GM19035 (cell line): ENCODE data around the gene CARS1.

Source experiments
- ATAC-seq: cut with Tn5 transposase; IDR thresholded peaks from one replicate; pipeline ENCODE4 v1.9.1; 2021; ENCODE audit not compliant: unreplicated experiment

CARS1 gene

GRCh38 chr11:3010521-3011275, 46.5 kb downstream of the CARS1 start:
- ATAC-seq = no peak

GRCh38 chr11:3010004-3010403, 47.2 kb downstream of the CARS1 start:
- no peak for ATAC-seq

DNA sequence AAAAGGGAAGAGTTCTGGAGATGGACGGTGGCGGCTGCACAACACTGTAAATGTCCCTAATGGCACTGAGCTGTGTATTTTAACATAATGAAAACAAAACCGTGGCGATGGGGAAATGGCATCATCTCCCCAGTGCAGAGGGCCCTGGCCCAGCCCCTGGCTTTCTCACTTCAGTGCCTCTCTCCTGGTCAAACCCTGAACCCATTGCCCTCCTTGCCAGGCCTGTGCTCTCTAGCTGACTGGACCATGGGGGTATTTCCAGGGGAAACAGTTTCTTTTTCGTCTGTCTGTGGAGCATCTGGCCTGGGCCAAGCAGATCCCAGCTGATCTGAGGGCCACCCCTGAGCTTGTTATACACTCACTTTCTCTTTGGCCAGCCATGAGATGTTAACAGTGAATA, 47.7 kb downstream of the CARS1 start:
- ATAC-seq = no peak

GRCh38 chr11:3008746-3009336, 48.4 kb downstream of the CARS1 start:
- no peak for ATAC-seq

DNA sequence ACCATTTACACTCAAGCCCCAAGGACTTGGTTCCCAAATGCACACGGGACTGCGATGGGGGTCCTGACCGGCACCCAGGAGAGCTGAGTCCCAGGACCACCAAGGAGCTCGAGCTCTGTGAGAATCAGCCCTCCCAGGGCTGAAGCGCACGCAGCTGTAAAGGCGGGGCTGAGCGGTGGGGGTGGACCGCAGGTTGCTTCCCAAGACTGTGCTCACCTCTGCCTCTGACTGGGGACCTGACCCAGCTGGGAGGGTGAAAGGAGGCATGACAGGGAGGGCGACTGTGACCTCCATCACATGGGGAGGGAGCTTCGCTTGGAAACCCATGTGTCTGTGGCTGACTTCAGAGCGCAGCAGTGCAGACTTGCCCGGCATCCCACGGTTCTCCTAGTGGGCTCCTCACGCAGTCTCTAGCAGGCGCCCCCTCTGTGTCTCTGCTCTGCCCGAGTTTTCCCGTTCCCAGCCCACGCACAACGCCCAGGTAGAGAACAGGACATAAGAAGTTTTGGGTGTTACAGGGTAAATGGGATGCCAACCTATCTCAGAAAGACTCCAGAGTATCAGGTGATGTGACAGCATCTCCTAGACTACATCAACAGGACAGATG, 49.7 kb downstream of the CARS1 start:
- ATAC-seq = no peak

GRCh38 chr11:3006505-3007260, 50.5 kb downstream of the CARS1 start:
- no peak for ATAC-seq

- ATAC-seq = no peak
Observed at GRCh38 chr11:3004481-3004880, 52.7 kb downstream of the CARS1 start.

DNA sequence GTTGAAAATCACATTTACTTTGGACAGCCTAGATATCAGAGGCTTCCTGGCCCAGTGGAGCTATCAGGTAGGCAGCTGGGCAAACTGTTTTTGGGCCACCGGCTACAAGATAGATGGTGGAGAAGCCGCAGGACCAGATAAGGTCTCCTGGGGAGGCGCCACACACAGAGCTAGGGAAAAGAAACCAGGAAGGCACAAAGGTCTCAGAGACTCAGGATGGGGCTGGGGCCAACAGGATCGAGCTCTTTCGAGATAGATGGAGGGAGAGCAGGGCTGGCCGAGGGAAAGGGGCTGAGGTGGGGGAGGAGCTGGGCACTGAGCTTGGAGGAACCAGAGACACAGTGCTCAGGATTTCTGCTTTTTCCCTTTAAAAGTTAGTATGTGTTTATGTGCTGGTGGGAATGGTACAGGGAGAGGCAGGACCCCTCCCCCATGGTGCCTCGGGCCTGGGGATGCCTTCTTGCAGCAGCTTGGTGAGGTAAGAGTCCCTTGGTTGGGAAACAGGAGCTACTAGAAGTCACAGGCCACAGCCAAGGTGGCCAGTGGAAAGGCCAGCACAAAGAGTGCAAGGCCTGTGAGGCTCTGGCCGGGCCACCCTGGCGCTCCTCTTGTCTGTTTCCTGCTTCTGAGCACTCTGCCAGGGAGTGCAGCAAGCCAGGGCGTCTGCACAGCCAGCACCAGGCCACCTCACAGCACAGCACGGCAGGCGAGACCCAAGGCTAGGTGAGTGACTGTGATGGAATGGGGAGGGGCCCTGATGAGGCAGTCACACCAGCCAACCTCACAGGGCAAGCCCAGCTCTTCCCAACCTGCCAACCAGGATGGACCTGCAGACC, 53.6 kb downstream of the CARS1 start:
- ATAC-seq = no peak

DNA sequence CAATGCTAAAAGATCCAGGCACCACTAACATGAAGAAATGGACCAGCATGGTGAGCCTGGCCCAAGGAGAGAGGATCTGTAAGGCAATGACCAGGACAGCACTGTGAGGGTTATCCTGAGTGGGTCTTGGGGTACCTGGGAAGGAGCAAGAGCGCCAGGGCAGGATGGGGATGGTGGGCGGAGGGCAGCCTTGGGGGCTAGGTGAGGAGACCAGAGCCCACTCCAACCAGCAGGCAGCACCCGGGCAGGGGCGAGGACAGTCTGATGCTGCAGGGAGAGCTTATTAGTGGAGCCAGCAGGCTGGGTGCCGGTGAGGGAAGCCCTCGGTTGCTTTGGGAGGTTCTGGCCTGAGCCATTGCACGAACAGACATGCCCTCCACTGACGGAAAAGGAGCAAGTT, 54.4 kb downstream of the CARS1 start:
- no peak for ATAC-seq

DNA sequence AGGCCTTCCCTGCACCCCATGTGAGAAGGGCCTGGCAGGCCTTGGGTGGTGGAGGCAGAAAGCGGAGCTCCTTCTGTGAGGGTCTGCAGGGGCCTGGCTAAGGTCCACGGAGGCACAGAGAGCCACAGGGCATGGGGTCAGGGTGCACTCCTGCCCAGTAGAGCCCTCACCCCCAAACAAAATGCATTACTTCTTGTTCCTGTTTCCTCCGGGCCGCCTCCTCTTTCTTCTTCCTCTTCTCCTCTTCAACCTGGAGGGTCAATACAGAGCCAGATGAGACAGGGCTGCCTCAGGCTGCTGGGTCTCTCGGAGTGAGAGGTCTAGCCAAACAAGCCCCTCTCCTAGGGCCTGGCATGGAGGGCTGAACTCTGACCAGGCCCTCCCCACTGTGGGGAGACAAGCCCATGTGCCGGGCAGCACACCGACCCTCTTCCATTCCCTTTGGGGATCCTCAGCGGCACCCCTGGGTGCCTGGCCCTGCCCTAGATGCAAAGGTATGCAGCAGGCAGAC, 54.8 kb downstream of the CARS1 start:
- no peak for ATAC-seq

GRCh38 chr11:3001496-3001895, 55.7 kb downstream of the CARS1 start:
- ATAC-seq = no peak

- ATAC-seq = no peak
Observed at GRCh38 chr11:3000032-3000961, 56.9 kb downstream of the CARS1 start.

DNA sequence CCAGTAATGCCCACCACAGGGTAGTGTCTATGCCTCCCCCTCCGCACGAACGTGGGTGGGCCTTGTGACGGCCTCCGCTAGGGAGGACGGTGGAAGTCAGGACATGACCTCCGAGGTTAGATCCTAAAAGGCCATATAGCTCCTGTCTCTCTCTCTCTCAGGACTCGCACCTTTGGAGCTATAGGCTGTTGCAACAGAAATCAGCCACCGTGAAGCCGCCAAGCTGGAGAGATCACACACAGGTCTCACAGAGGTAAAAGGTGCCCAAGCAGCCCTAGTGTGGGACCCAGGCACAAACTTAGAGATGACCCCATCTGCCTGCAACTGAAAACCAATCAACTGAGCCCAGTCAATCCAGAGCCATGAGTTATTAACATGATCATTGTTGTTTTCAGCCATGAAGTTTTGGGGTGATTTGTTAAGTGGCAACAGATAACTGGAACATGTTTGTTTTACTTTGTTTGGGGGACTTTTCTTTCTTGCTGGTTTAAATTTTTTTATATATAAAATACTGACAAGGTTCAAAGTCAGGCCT, 57.7 kb downstream of the CARS1 start:
- no peak for ATAC-seq

DNA sequence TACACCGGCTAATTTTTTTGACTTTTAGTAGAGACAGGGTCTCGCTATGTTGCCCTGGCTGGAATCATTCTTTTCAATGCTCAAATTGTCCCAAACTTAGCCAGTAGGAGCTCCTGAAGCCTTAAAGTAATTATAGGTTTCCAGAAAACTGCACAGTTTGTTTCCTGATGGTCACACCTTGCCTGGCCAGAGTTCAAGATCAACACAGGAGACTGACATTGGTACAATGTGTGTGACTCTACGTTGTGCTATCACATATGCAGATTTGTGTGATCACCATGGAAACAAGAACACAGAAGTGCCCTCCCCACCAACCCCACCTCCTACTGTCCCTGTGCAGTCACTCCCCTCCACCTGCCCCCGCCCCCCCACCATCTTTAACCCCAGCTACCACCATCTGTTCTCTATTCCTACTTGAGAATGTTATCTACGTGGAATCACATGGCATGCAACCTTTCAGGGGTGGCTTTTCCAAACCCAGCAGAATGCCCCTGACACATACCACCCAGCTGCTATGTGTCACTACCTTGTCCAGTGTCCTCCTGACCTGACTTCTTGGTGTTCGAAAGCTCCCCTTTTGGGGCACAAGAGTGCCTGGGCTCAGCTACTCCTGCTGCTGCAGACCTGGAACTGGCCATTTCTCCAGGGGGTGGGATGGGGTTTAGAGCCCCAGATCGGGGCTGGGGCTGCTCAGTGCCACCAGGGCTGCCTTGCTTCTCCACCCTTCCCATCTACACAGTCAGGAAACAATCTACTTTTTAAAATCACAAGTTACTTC, 59.0 kb downstream of the CARS1 start:
- ATAC-seq = no peak

DNA sequence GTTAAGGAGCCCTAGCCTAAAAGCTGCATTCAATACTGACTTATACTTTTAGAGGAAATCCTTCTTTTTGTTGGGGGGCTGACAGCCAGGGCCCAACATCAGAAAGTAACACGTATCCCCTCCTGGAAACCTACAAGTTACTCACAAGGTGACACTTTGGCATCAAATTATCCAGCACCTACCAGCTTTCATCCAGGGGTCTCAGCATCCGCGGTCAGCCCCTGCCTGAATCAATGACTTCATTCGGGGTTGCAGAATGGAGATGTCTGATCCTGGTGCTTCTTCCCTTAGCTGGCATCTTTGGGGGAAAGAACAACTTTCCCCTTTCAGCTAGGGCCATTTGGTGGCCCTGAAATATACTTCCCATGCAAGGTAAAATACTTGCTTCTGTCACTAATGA, 59.8 kb downstream of the CARS1 start:
- no peak for ATAC-seq

GRCh38 chr11:2996976-2997375, 60.2 kb downstream of the CARS1 start:
- no peak for ATAC-seq

DNA sequence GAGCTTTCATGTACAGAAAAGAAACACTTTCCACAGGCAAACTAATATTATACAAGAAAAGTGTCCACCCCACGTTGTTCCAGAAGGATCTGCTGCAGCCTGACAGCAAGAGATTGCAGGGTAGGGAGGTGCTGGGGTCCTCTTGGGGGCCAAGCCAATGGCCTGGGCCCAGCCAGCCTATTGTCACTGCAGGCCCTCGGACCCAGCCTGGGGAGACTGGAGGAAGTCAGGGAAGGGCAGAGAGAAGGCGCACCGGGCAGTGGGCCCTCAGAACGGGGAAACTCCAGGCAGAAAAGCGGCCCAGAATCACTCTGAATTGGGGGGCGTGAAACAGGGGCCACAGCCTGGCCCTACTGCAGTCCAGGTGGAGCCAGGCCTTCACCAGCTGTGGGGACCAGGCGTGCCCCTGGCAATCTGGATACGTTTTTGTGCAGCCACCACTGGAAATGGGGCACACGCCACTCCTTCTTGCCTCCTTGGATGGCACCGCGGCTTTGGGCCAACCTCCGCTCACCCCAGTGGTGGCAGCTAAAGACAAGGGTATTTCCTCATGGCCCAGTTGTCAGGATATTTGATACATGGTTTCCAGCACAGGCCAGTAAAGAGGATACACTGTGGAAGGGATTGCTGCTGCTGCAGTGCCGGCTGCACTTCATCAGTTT, 61.2 kb downstream of the CARS1 start:
- ATAC-seq = no peak

DNA sequence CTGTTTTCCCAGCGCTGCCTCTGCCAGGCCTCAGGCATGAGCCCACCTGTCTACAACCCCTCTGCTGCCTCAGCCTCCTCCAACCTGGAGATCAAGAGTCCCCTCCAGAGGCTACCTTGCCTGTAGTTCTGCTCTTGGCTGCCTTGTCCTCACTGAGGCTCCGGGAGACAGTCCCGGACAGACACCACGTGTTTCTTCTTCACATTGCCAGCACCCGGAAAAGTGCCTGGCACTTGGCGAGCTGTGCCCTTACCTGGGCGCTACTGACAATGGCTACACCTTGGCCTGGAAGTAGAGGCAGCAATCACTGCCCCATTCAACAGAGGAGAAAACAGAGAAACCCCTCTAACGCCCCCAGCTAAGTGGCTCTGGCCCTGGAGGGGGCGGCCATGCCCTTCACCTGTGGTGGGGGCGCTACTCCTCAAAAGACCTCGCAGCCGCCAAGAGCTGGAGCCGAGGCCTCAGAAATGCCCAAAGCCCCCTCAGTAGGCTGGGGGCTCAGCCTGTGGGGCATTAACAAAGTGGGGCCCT, 62.1 kb downstream of the CARS1 start:
- no peak for ATAC-seq
